Glutamatergic neuron (in vitro differentiated cells): ENCODE data around the gene RBM41. TPM values are rescaled to one million over a fixed set of nuclear protein-coding genes. Genes with fewer than 3 reads are reported as not detected.

Experiments
- DNase-seq: peaks from one replicate; pipeline ENCODE4 v3.0.0; 2022
- H3K27ac Mint-ChIP-seq: one replicate; pipeline ENCODE4 v1.8.0; 2020; ENCODE audit warnings: mild to moderate bottlenecking, mixed read lengths, inconsistent platforms; ENCODE audit not compliant: unreplicated experiment
- H3K27me3 Mint-ChIP-seq: one replicate; pipeline ENCODE4 v1.8.0; 2020; ENCODE audit warnings: mild to moderate bottlenecking, moderate library complexity, mixed read lengths, inconsistent platforms; ENCODE audit not compliant: unreplicated experiment
- H3K36me3 Mint-ChIP-seq: one replicate; pipeline ENCODE4 v1.8.0; 2020; ENCODE audit warnings: mild to moderate bottlenecking, mixed read lengths, inconsistent platforms; ENCODE audit not compliant: unreplicated experiment
- H3K4me1 Mint-ChIP-seq: one replicate; pipeline ENCODE4 v1.8.0; 2020; ENCODE audit warnings: mild to moderate bottlenecking, low read depth, mixed read lengths, inconsistent platforms; ENCODE audit not compliant: unreplicated experiment
- H3K4me3 Mint-ChIP-seq: one replicate; pipeline ENCODE4 v1.8.0; 2020; ENCODE audit warnings: mild to moderate bottlenecking, mixed read lengths, inconsistent platforms; ENCODE audit not compliant: unreplicated experiment
- H3K9me3 Mint-ChIP-seq: one replicate; pipeline ENCODE4 v1.8.0; 2020; ENCODE audit warnings: mild to moderate bottlenecking, moderate library complexity, mixed read lengths, inconsistent platforms; ENCODE audit not compliant: unreplicated experiment
- total RNA-seq: library from RNA; stranded (reverse); fragmentation: NEBNext Ultra II Directional; extraction: Animal tissue kit (Norgen Biotek cat#: 25700); gene quantifications from one replicate; pipeline ENCODE4 v1.2.1, GENCODE V29; 2021; ENCODE audit not compliant: unreplicated experiment
- TF ChIP-seq, protein P1 (sequence below): fragments of 200-600 bp; sonication (generic); IDR thresholded peaks from one replicate; pipeline ENCODE4 v1.5.0; 2021; ENCODE audit not compliant: partially characterized antibody, unreplicated experiment

RBM41 gene
- total RNA-seq, 1 donor from 2014 or later: 18.9 TPM

DNA sequence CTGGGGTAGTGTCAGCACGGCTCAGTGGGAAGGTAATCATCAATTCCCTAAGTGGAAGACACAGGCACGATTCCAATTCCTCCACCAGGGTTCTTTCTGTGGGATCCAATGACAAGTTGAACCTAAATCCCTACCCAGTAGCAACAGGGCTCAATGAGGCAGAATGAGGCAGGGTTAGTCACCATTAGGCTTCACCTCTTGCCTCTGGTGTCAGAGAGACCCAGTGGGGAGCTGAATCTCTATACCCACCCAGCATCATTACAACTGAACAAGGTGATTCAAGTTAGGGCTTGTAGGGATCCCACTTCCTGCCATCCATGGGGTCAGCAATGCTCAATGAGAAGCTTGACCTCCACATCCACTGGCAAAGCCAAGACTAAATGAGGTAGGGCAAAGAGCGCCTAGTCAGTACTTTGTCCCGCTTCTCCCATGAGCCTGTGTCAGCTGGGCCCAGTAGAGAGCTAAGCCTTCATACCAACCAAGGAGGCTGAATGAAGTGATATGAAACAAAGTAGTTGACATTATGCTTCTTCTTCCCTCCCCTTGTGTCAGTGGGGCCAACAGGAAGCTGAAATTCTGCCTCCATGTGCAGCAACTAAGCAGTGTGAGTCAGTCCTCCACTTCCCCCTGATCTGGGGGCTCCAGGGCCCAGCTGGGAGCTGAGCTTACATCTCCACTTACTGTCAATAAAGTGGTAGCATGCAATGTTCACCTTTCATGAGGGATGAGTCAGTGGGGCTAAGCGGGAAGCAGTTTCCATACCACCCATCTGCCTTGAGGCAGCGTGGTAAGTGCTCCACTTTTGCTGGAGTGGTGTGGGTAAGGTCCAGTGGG is 36.4 kb upstream of the RBM41 start:
- no peak for DNase-seq
- Mint-ChIP-seq H3K27ac (no peak overlapping the region), H3K4me1 (no peaks in the 10 kb centered on the region), H3K27me3 (no peaks in the 10 kb centered on the region), H3K9me3 (peaks cover 3% of the 10 kb centered on the region), H3K36me3 (no peaks in the 10 kb centered on the region), H3K4me3 (peak overlapping the region; percentile 70)
- TF ChIP-seq, protein P1, sequence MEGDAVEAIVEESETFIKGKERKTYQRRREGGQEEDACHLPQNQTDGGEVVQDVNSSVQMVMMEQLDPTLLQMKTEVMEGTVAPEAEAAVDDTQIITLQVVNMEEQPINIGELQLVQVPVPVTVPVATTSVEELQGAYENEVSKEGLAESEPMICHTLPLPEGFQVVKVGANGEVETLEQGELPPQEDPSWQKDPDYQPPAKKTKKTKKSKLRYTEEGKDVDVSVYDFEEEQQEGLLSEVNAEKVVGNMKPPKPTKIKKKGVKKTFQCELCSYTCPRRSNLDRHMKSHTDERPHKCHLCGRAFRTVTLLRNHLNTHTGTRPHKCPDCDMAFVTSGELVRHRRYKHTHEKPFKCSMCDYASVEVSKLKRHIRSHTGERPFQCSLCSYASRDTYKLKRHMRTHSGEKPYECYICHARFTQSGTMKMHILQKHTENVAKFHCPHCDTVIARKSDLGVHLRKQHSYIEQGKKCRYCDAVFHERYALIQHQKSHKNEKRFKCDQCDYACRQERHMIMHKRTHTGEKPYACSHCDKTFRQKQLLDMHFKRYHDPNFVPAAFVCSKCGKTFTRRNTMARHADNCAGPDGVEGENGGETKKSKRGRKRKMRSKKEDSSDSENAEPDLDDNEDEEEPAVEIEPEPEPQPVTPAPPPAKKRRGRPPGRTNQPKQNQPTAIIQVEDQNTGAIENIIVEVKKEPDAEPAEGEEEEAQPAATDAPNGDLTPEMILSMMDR: no peak

DNA sequence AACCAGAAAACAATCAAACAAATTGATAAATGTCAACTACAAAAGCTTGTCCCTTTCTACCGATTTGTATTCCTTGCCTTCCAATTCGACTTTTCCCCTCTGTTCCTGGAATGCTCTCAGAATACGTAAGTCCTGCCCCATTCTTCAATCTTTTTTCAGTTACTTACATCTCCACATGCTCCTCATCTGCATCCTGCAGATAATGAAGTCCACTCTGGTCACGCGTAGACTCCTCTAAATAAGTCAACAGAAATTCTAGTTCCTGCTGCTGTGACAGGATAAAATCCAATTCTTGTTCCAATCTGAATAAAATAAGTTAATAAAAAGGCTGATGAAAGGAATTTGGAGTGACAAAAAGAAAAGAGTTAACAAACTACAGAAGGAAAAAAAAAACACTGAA is 34.4 kb upstream of the RBM41 start:
- no peaks in the 10 kb centered on the region for H3K27me3 Mint-ChIP-seq
- H3K9me3 Mint-ChIP-seq: peaks cover 3% of the 10 kb centered on the region
- H3K27ac Mint-ChIP-seq: no peak overlapping the region
- H3K36me3 Mint-ChIP-seq: no peaks in the 10 kb centered on the region
- DNase-seq: no peak
- TF ChIP-seq, protein P1: no peak
- no peaks in the 10 kb centered on the region for H3K4me1 Mint-ChIP-seq
- H3K4me3 Mint-ChIP-seq: no peak overlapping the region

DNA sequence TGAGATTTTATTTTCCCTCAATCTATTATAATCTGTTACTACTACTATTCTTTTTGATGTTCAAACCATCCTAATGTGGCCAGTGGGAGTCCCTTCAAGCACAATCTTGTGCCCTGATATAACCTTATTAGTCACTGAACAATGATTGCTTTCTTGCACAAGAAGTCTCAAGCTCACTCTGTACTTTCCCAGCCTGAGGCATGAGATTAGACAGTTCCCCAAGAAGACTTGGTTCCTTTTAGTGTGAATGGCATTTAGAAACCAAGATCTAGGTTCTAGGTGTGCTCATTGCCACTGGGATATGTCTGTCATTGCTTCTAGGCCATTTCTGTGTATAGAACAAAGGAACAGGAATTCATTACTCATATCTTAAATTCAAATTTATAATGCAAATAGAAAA is 28.0 kb upstream of the RBM41 start:
- Mint-ChIP-seq H3K27ac (no peak overlapping the region), H3K36me3 (no peaks in the 10 kb centered on the region), H3K9me3 (no peaks in the 10 kb centered on the region), H3K4me1 (no peaks in the 10 kb centered on the region), H3K27me3 (no peaks in the 10 kb centered on the region), H3K4me3 (no peak overlapping the region)
- no peak for DNase-seq
- TF ChIP-seq, protein P1: no peak

DNA sequence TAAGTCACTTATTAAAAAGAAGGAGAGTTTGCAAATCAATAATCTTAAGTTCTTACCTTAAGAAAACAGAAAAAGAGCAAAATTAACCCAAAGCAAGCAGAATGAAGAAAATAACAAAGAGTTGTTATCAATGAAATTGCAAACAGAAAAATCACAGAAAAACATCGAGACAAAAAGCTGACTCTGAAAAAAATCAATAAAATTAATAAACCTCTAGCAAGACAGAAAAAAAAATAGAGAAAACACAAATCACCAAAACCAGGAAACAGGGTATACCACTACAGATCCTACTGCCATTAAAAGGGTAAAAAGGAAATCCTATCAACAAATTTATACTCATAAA is 17.3 kb upstream of the RBM41 start:
- Mint-ChIP-seq H3K27me3 (no peaks in the 10 kb centered on the region), H3K4me3 (no peak overlapping the region), H3K36me3 (no peaks in the 10 kb centered on the region), H3K9me3 (no peaks in the 10 kb centered on the region), H3K4me1 (no peaks in the 10 kb centered on the region), H3K27ac (no peak overlapping the region)
- DNase-seq: no peak
- TF ChIP-seq, protein P1: no peak
